Prostate gland (tissue), 2 donors: Measurements from ENCODE around the gene PSMC5. TPM values are rescaled to one million over a fixed set of nuclear protein-coding genes. Genes with fewer than 3 reads are reported as not detected.
"Not testable (repeated sequence)": the region's sequence is repeated elsewhere in the genome, so short reads cannot be mapped to it uniquely, and the experiment has no call there.

Experiments used
- DNase-seq: peaks from one replicate; pipeline ENCODE4 v3.0.0-alpha.2; 2019; ENCODE audit warnings: low spot score
- H3K27ac ChIP-seq, 2 donors: fragments of 200-600 bp; sonication (generic); 2 replicates each; pipeline ENCODE4 v1.5.1; 2017 to 2019
- H3K27me3 ChIP-seq: fragments of 200-600 bp; sonication (generic); replicated peaks from 2 replicates; pipeline ENCODE4 v1.5.1; 2019; ENCODE audit not compliant: insufficient read depth
- H3K36me3 ChIP-seq, 2 donors: fragments of 200-600 bp; sonication (generic); 1 replicate in 1 of 2; 2 replicates in 1 of 2; pipeline versions ENCODE4 v1.5.1 to v1.8.1; 2017 to 2019
- H3K4me1 ChIP-seq: fragments of 200-600 bp; sonication (generic); replicated peaks from 2 replicates; pipeline ENCODE4 v1.5.1; 2019
- H3K4me3 ChIP-seq, 2 donors: fragments of 200-600 bp; sonication (generic); 2 replicates each; pipeline ENCODE4 v1.5.1; 2017 to 2019
- H3K9me3 ChIP-seq: fragments of 200-600 bp; sonication (generic); 2 replicates; pipeline ENCODE4 v1.5.1; 2017
- POLR2A ChIP-seq: fragments of 450-650 bp; IDR thresholded peaks from one replicate; pipeline ENCODE4 v1.6.1; 2016; ENCODE audit warnings: antibody characterized with exemption, mild to moderate bottlenecking
- POLR2AphosphoS5 ChIP-seq: sonication (generic); formaldehyde crosslinking; IDR thresholded peaks from one replicate; pipeline ENCODE4 v1.6.1; 2017; ENCODE audit warnings: antibody characterized with exemption
- WGBS: methylation state at CpG from one replicate; pipeline ENCODE4 v1.1.5; 2018; 5-methylcytosine and 5-hydroxymethylcytosine counted together
- intact Hi-C: fragments of 100-400 bp; cut with DNase I; formaldehyde crosslinking; loops from one replicate; pipeline ENCODE4 v1.14.2; 2022
- total RNA-seq, 2 donors: library from RNA; depleted of rRNA; stranded (reverse); fragments of >200 nt; gene quantifications; one replicate each; pipeline ENCODE4 v1.1.0, GENCODE V29; 2016
- TF ChIP-seq, protein P1 (sequence below), 4 experiments: fragments of 200-600 bp in 2 of 4; fragments of 450-650 bp in 2 of 4; sonication (generic) in 2 of 4; IDR thresholded peaks; 1 replicate in 3 of 4; 2 replicates in 1 of 4; pipeline ENCODE4 v1.5.1; 2016 to 2019; ENCODE audit warnings: antibody characterized with exemption in 4 of 4, mild to moderate bottlenecking in 2 of 4, moderate library complexity in 2 of 4

PSMC5 gene
- total RNA-seq, 2 donors from 2014 or later: 94.0 to 109 TPM

DNA sequence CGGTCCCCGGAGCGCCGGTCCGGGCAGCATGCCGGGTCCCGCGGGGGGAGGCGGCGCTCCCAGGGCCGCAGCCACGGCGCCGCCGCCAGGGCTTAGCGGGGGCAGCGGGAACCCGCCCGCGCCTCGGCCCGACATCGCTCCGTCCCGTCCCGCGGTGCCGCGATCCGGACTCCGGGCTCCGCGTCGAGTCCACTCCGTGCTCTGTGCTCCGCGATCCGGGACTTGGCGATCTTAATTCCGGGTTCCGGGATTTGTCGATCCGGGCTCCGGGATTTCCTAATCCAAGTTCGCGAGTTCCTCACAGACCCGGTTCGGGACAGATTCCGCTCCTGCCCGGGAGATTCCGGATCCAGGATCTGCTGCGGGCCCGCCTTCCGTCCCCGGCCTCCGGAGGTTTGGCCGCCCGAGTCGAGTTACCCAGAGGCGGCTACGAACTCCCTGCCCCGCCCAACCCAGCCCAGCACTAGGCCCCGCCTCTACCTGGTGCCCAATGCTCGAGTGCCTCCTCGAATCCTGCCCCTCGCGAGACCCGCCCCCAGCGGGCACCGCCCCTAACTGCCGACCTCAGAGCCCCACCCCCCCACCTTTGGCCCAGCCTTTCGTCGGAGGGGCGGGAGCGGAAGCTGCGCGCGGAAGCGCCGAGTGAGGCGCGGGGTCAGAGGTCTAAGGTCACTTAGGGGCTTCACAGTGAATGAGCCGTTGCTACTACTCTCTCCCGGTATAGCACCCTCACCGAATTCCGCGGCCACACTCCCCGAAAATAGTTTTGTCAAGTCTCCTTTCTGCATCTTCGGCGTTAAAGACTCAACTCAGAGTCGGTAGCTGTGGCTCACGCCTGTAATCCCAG lies 15.5 kb downstream of the PSMC5 start, which contains the start of gene SMARCD2:
Gene SMARCD2, minus strand, starts transcription at position 146 of the 847 bp plus-strand sequence. Its CDS starts 11 bp downstream, at position 135.
- intact Hi-C loops: loop anchor here (5.0 kb wide), 1 partner anchor 70 kb away; the partner anchor contains the start of genes CCDC47 and DDX42
- Histone ChIP-seq H3K4me3 (peak within 1 kb of the TSS; percentile 76 to 92), H3K9me3 (no peaks in the 10 kb centered on the region), H3K27ac (peak within 1 kb of the TSS; percentile 84 to 94), H3K27me3 (no peaks in the 10 kb centered on the region), H3K4me1 (peaks cover 34% of the 10 kb centered on the region), H3K36me3 (no peaks in the 10 kb centered on the region)
- WGBS: under 1% methylated on average over 73 of the region's 92 CpGs
- peak; percentile 98 for DNase-seq
- TF ChIP-seq POLR2AphosphoS5: peak; percentile 94
- TF ChIP-seq, protein P1, sequence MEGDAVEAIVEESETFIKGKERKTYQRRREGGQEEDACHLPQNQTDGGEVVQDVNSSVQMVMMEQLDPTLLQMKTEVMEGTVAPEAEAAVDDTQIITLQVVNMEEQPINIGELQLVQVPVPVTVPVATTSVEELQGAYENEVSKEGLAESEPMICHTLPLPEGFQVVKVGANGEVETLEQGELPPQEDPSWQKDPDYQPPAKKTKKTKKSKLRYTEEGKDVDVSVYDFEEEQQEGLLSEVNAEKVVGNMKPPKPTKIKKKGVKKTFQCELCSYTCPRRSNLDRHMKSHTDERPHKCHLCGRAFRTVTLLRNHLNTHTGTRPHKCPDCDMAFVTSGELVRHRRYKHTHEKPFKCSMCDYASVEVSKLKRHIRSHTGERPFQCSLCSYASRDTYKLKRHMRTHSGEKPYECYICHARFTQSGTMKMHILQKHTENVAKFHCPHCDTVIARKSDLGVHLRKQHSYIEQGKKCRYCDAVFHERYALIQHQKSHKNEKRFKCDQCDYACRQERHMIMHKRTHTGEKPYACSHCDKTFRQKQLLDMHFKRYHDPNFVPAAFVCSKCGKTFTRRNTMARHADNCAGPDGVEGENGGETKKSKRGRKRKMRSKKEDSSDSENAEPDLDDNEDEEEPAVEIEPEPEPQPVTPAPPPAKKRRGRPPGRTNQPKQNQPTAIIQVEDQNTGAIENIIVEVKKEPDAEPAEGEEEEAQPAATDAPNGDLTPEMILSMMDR (IDR thresholded peaks at IDR 0.05): peak in 2 of 4 experiments; percentile 15 to 27
- peak; percentile 78 for TF ChIP-seq POLR2A

DNA sequence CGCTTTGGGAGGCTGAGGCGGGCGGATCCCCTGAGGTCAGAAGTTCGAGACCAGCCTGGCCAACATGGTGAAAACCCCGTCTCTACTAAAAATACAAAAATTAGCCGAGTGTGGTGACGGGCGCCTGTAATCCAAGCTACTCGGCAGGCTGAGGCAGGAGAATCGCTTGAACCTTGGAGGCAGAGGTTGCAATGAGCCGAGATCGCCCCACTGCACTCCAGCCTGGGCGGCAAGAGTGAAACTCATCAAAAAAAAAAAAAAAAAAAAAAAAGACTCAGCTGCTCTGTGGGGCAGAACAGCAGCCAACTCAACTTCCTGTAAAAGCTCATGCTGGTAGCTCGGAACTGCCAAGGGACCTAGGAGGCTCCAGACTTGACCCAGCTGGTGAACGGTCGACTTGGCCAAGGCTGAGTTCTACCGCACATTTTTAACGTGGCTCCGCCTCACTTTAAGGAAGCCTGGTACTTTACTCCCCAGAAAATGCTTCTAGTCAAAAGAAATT lies 16.2 kb downstream of the PSMC5 start:
- Histone ChIP-seq H3K4me1 (peaks cover 27% of the 10 kb centered on the region), H3K4me3 (peak overlapping the region; percentile 76 to 92), H3K27ac (peak overlapping the region; percentile 84 to 94)
- H3K27me3 ChIP-seq, H3K36me3 ChIP-seq, H3K9me3 ChIP-seq: not testable (repeated sequence)
- intact Hi-C loops: loop anchor here (5.0 kb wide), 1 partner anchor 71 kb away; the partner anchor contains the start of genes CCDC47 and DDX42
- DNase-seq: peak; percentile 28
- WGBS: 10% methylated on average over 19 of the region's 19 CpGs

DNA sequence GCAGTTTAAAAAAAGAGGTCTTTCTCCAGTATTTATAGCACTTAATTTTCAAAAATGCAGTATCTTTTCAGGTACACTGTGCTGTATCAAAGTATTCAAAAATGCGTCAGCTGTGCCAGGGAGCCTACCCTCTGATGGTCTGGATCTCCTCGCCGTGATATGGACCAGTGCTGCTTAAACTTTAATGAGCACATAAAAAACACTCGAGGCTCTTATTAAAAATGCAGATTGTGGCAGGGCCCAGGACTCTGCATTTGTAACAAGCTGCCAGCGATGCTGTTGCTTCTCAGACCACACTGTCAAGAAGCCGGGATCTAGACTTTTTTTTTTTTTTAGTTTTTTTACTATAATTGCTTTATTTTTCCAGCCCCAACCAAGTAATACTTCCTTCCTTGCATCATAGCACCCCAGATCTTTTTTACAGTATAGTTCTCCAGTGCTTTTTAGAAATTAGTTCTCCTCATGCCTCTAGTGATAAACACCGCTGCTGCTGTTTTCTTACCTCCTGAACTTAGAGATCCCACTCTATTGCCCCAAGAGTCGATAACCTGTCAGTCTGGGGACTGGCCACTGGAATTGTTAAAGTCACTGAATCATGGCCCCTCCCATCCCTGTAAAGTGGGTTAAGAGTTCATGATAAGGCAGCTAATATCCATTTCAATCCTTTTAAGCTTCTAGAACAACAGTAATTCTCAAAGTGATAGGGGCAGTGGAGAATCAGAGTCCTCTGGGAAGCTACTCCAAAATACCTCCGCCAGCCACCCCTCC lies 16.9 kb downstream of the PSMC5 start:
- no peaks in the 10 kb centered on the region for H3K9me3 ChIP-seq
- no peaks in the 10 kb centered on the region for H3K36me3 ChIP-seq
- no peak for DNase-seq
- TF ChIP-seq, protein P1 (IDR thresholded peaks at IDR 0.05): no peak
- TF ChIP-seq POLR2AphosphoS5: no peak
- TF ChIP-seq POLR2A: no peak
- H3K4me3 ChIP-seq: peak overlapping the region in 1 of 2 donors; percentile 76
- peaks cover 22% of the 10 kb centered on the region for H3K4me1 ChIP-seq
- H3K27ac ChIP-seq: peak overlapping the region; percentile 84 to 94
- H3K27me3 ChIP-seq: no peaks in the 10 kb centered on the region
- intact Hi-C loops: loop anchor here (5.0 kb wide), 1 partner anchor 72 kb away; the partner anchor contains the start of genes CCDC47 and DDX42
- 67% methylated on average over 9 of the region's 9 CpGs for WGBS

DNA sequence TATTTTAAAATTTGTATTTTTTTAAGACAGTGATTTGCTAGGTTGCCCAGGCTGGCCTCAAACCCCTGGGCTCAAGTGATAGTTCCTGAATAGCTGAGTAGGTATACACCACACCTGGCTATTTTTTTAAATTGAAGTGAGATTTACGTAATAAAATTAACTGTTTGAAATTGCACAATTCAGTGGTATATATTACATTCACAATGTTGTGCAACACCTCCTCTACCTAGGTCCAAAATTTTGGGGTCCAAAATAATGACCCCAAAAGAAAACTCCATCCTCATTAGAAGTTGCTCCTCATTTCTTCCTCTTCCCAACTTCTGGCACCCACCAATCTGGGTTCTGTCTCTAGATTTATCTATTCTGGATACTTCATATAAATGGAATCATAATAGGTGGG lies 18.3 kb downstream of the PSMC5 start:
- no peak for DNase-seq

More for the DNA sequence above, 18.3 kb downstream of the PSMC5 start:
- H3K36me3 ChIP-seq: no peaks in the 10 kb centered on the region
- WGBS: 33% methylated on average over 1 of the region's 1 CpG
- H3K9me3 ChIP-seq: no peaks in the 10 kb centered on the region
- no peaks in the 10 kb centered on the region for H3K27me3 ChIP-seq
- H3K27ac ChIP-seq: no peak overlapping the region
- peaks cover 9% of the 10 kb centered on the region for H3K4me1 ChIP-seq
- no peak for TF ChIP-seq POLR2A
- no peak for TF ChIP-seq POLR2AphosphoS5
- TF ChIP-seq, protein P1 (IDR thresholded peaks at IDR 0.05): no peak
- intact Hi-C loops: loop anchor here (5.0 kb wide), 1 partner anchor 223 kb away; the partner anchor contains the start of gene MAP3K3
- H3K4me3 ChIP-seq: no peak overlapping the region
